Esophagus muscularis mucosa (tissue), 4 donors: ENCODE results near the gene CD36. TPM values are rescaled to one million over a fixed set of nuclear protein-coding genes. Genes with fewer than 3 reads are reported as not detected.

Source experiments
- DNase-seq: peaks from one replicate; pipeline ENCODE4 v3.0.0-alpha.2; 2017; ENCODE audit errors: extremely low spot score
- H3K27ac ChIP-seq, 4 donors: fragments of 200-600 bp; sonication (generic); replicated peaks in 1 of 4; 1 replicate in 3 of 4; 2 replicates in 1 of 4; pipeline ENCODE4 v1.5.1; 2016 to 2019; ENCODE audit warnings: mild to moderate bottlenecking in 1 of 4
- H3K27me3 ChIP-seq, 4 donors: fragments of 200-600 bp; sonication (generic); one replicate each; pipeline versions ENCODE4 v1.5.1 to v1.6.0; 2016 to 2019
- H3K36me3 ChIP-seq, 4 donors: fragments of 200-600 bp; sonication (generic); one replicate each; pipeline ENCODE4 v1.5.1; 2016 to 2019
- H3K4me1 ChIP-seq, 4 donors: fragments of 200-600 bp; sonication (generic); one replicate each; pipeline ENCODE4 v1.5.1; 2016 to 2019
- H3K4me3 ChIP-seq, 4 donors: fragments of 200-600 bp; sonication (generic); 1 replicate in 2 of 4; 2 replicates in 2 of 4; pipeline ENCODE4 v1.5.1; 2016 to 2019; ENCODE audit warnings: mild to moderate bottlenecking in 4 of 4, moderate library complexity in 1 of 4
- H3K9me3 ChIP-seq, 4 donors: fragments of 200-600 bp; sonication (generic); 1 replicate in 3 of 4; 2 replicates in 1 of 4; pipeline ENCODE4 v1.5.1; 2016 to 2019
- CTCF ChIP-seq, 3 experiments: fragments of 200-600 bp in 2 of 3; fragments of 450-650 bp in 1 of 3; sonication (generic) in 2 of 3; IDR thresholded peaks; one replicate each; pipeline ENCODE4 v1.5.1; 2017 to 2019; ENCODE audit warnings: antibody characterized with exemption in 3 of 3, mild to moderate bottlenecking in 2 of 3, moderate library complexity in 1 of 3
- EP300 ChIP-seq: sonication (generic); formaldehyde crosslinking; IDR thresholded peaks from one replicate; pipeline ENCODE4 v1.6.1; 2017; ENCODE audit warnings: antibody characterized with exemption
- POLR2A ChIP-seq: fragments of 450-650 bp; IDR thresholded peaks from one replicate; pipeline ENCODE4 v1.6.1; 2017; ENCODE audit warnings: antibody characterized with exemption, moderate library complexity, mild to moderate bottlenecking, low read depth
- POLR2AphosphoS5 ChIP-seq, 2 donors: sonication (generic); formaldehyde crosslinking; IDR thresholded peaks; one replicate each; pipeline ENCODE4 v1.6.1; 2017; ENCODE audit warnings: antibody characterized with exemption in 2 of 2
- WGBS: methylation state at CpG from one replicate; pipeline ENCODE4 v1.1.5; 2018; 5-methylcytosine and 5-hydroxymethylcytosine counted together
- intact Hi-C: fragments of 100-400 bp; cut with DNase I; formaldehyde crosslinking; loops from one replicate; pipeline ENCODE4 v1.15.1; 2023
- total RNA-seq, 4 donors: library from RNA; depleted of rRNA; stranded (reverse); fragments of >200 nt; gene quantifications; one replicate each; pipeline versions ENCODE4 v1.1.0 to v1.2.1, GENCODE V29; 2016

The CD36 gene
- total RNA-seq, 4 donors from 2014 or later, result 61.0 to 148 (median 87.7) TPM

- Histone ChIP-seq H3K4me1 (no peaks in the 10 kb centered on the region), H3K4me3 (peak overlapping the region in 1 of 4 donors; percentile 0), H3K27me3 (no peaks in the 10 kb centered on the region), H3K9me3 (no peaks in the 10 kb centered on the region), H3K36me3 (peaks cover 0 to 41% (median 0%) of the 10 kb centered on the region in 4 donors), H3K27ac (no peak overlapping the region)
- intact Hi-C loops, result no loop called here
- DNase-seq, result no peak
- WGBS, result 79% methylated on average over 5 of the region's 5 CpGs
- TF ChIP-seq POLR2A (no peak), EP300 (no peak), CTCF (IDR thresholded peaks at IDR 0.05) (no peak), POLR2AphosphoS5 (IDR thresholded peaks at IDR 0.05) (no peak)
These were observed 5.0 kb downstream of the CD36 start for GRCh38 chr7:80643336-80643915.

DNA sequence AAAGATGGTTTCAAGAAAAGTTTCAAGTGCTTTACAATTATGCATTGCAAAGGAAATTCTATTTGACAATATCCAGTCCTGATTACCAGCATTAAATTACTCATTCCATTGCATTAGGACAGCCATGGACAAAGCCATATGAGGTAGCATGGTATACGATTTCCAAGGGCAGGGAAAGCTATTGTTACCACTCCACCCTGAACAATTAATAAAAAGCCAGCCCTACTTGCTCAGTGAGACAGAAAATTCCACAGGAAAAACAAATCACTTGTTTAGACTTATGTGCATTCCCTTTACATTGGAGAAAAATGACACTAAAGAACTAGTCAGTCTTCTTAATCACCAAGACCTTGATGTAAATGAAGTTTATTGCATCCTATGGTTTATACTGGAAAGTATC lies 5.6 kb downstream of the CD36 start:
- intact Hi-C loops, result no loop called here

DNA sequence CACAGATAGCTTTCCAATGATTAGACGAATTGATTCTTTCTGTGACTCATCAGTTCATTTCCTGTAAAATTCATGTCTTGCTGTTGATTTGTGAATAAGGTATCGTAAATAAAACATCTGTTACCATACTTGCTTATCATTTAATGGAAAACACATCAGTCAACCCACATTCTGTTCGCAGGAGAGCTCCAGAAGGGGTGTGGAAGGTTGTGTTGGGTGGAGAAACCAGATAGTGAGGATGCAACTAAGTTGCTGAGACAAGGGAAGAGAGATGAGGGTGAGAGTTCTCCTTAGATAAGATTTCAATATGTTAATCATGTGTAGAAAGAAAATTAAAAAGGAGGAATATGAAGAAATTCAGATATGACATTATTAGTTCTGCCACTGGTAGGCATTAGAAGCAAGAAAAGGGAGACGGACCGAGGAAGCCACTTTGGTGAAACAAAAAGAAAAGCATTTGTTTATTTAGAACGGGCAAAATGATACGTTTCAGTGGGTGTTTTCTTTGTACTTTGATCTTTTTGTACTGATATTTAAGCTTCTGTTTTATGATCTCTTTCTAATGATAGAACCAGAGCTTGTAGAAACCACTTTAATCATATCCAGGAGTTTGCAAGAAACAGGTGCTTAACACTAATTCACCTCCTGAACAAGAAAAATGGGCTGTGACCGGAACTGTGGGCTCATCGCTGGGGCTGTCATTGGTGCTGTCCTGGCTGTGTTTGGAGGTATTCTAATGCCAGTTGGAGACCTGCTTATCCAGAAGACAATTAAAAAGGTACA lies 7.8 kb downstream of the CD36 start:
- TF ChIP-seq EP300, result no peak
- TF ChIP-seq CTCF (IDR thresholded peaks at IDR 0.05), result no peak
- no peak for TF ChIP-seq POLR2A
- TF ChIP-seq POLR2AphosphoS5 (IDR thresholded peaks at IDR 0.05), result no peak
- intact Hi-C loops, result no loop called here
- DNase-seq, result no peak
- H3K27me3 ChIP-seq, result no peaks in the 10 kb centered on the region
- WGBS, result 88% methylated on average over 9 of the region's 9 CpGs
- no peak overlapping the region for H3K4me3 ChIP-seq
- no peaks in the 10 kb centered on the region for H3K9me3 ChIP-seq
- peaks cover 0 to 2% (median 0%) of the 10 kb centered on the region in 4 donors for H3K4me1 ChIP-seq
- peaks cover 0 to 69% (median 0%) of the 10 kb centered on the region in 4 donors for H3K36me3 ChIP-seq
- no peak overlapping the region for H3K27ac ChIP-seq

More for the DNA sequence above, 5.6 kb downstream of the CD36 start:
- Histone ChIP-seq H3K27ac (no peak overlapping the region), H3K27me3 (no peaks in the 10 kb centered on the region), H3K4me3 (no peak overlapping the region), H3K4me1 (no peaks in the 10 kb centered on the region), H3K36me3 (peaks cover 0 to 47% (median 0%) of the 10 kb centered on the region in 4 donors), H3K9me3 (no peaks in the 10 kb centered on the region)
- no peak for DNase-seq
- 81% methylated on average over 1 of the region's 1 CpG for WGBS
- TF ChIP-seq EP300 (no peak), POLR2A (no peak), CTCF (IDR thresholded peaks at IDR 0.05) (no peak), POLR2AphosphoS5 (IDR thresholded peaks at IDR 0.05) (no peak)

- no peak for TF ChIP-seq CTCF (IDR thresholded peaks at IDR 0.05)
- no peak for TF ChIP-seq EP300
- no peak for TF ChIP-seq POLR2AphosphoS5 (IDR thresholded peaks at IDR 0.05)
- TF ChIP-seq POLR2A, result no peak
- H3K36me3 ChIP-seq, result peaks cover 0 to 81% (median 0%) of the 10 kb centered on the region in 4 donors
- intact Hi-C loops, result no loop called here
- no peak for DNase-seq
- H3K27me3 ChIP-seq, result no peaks in the 10 kb centered on the region
- H3K4me3 ChIP-seq, result no peak overlapping the region
- 57% methylated on average over 3 of the region's 3 CpGs for WGBS
- H3K27ac ChIP-seq, result no peak overlapping the region
- H3K9me3 ChIP-seq, result no peaks in the 10 kb centered on the region
- H3K4me1 ChIP-seq, result peaks cover 0 to 8% (median 0%) of the 10 kb centered on the region in 4 donors
These were observed 9.0 kb downstream of the CD36 start for GRCh38 chr7:80647436-80647835.
